Measurements from ENCODE around the gene MIP.
"Not testable (repeated sequence)": the region's sequence is repeated elsewhere in the genome, so short reads cannot be mapped to it uniquely, and the experiment has no call there.

GRCh38 chr12:56496704-56497103, 42.2 kb upstream of the MIP start:
- not testable (repeated sequence) for TF ChIP-seq NFIC (IDR thresholded peaks at IDR 0.05; ENCODE audit: low read length); POLR2A (IDR thresholded peaks at IDR 0.05; ENCODE audit: insufficient read depth in 1 of 2, low read depth in 2 of 2, low read length in 2 of 2); ZNF274 (CRISPR knock-in tag; IDR thresholded peaks at IDR 0.05); YY1 (IDR thresholded peaks at IDR 0.05; ENCODE audit: insufficient read depth, insufficient replicate concordance, low read depth, low read length)

Data from HepG2 (cell line).